Renal cortex interstitium (tissue), 11 donors: Measurements from ENCODE around the gene CDPF1. TPM values are rescaled to one million over a fixed set of nuclear protein-coding genes. Genes with fewer than 3 reads are reported as not detected.

Experiments used
- DNase-seq, 11 donors: peaks; one replicate each; pipeline ENCODE4 v3.0.0-alpha.2; 2013; ENCODE audit warnings: low read depth in 9 of 11, low spot score in 4 of 11; ENCODE audit errors: extremely low read depth in 1 of 11
- polyA plus RNA-seq, 3 donors: library from polyadenylated mRNA; unstranded; fragments of 120-200 nt; gene quantifications; one replicate each; pipeline ENCODE4 v1.2.1, GENCODE V29; 2013; ENCODE audit not compliant: insufficient read length in 3 of 3

The CDPF1 gene
- polyA plus RNA-seq, 3 donors = 12.6 to 14.2 (median 13.1) TPM

DNA sequence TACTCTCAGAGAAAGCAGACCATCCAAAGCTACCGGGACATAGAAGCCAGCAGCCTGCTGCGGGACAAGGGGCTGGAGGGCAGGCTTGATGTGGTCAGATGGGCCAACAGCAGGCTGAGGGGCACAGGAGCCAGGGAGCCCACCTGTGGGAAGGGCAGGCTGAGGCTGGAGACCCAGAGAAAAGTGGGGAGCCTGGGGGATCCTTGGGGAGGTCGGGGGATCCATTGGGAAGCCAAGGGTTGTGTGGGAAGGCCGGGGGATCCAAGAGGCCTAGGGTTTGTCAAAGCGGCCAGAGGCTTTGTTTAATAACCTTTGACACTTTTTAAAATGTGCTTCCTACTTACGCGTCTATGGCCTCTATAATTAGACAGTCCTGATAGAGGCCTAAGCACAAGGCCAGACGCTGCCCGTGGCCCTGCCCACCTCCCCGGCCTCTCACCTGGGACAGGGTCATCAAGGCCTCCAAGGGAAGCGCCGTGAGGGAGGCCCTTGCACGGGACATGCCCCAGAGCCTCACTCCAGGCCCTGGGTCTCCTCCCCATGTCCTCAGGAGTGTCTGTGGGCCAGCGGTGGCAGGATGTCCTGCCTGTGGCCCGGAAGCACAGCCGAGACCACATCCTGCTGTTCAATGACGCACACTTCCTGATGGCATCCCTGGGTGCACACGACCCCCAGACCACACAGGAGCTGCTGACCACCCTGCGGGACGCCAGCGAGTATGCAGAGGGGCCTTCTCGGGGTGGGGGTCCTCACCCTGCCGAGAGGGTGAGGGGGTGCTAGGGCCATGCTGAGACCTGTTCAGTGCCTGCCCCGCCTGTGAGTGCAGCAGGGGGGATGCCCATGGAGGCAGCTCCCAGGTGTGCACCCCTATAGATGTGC lies 38.0 kb upstream of the CDPF1 start:
- no peak for DNase-seq

DNA sequence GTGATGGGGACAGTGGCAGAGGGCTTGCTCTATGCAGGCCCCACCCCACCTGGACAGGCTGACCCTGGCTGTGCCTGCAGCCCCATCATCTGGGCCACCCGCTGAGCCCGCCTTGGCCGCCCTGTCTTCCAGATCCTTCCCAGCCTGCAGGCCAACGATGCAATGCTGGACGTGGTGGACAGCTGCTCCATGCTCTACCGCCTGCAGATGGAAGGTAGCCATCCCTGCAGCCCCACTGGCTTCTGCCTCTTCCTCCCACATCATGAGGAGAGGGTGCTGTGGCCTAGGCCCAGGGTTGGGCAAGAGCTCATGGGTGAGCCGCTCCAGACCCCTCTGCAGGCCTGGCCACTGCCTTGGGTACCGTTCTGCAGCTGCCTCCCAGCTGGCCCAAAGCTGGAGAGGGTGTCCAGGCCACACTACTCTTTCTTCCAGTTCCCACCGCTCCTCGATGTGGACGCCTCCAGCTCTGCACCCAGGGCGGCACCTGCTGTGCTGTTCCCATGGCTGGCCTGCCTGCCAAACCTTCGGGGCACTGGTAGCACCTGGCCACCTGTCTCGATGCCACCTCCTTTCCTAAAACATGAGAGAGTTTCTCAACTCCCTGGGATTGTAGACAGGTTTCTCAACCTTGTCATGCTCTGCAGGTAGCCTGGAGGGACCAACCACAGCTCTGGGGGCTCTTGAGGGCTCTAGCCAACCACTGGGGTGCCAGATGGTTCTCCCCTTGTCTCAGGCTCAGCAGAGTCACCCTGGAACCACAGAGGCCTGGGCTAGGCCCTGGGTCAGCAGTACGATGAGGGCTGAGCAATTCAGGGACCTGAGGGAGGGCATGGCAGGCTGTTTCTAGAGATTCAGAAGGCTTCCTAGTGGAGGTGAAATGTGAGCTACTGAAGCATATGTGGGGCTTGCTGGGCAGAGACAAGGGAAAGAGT lies 37.1 kb upstream of the CDPF1 start:
- no peak for DNase-seq

DNA sequence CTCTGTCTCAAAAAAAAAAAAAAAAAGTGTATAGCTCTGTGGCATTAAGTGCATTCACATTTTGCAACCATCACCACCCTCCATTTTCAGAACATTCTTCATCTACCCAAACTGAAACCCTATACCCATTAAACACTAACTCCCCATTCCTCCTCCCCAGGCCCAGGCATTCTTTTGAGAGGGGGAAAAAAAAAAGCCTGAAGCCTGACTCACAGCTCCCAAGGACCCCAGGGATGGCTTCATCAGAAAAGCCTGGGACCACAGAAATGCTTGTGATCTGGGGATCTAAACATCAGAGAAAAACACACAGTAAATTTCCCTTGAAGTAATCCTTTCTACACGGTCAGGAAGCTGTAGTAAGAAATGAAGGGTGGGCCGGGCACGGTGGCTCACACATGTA lies 35.9 kb upstream of the CDPF1 start:
- DNase-seq = no peak

DNA sequence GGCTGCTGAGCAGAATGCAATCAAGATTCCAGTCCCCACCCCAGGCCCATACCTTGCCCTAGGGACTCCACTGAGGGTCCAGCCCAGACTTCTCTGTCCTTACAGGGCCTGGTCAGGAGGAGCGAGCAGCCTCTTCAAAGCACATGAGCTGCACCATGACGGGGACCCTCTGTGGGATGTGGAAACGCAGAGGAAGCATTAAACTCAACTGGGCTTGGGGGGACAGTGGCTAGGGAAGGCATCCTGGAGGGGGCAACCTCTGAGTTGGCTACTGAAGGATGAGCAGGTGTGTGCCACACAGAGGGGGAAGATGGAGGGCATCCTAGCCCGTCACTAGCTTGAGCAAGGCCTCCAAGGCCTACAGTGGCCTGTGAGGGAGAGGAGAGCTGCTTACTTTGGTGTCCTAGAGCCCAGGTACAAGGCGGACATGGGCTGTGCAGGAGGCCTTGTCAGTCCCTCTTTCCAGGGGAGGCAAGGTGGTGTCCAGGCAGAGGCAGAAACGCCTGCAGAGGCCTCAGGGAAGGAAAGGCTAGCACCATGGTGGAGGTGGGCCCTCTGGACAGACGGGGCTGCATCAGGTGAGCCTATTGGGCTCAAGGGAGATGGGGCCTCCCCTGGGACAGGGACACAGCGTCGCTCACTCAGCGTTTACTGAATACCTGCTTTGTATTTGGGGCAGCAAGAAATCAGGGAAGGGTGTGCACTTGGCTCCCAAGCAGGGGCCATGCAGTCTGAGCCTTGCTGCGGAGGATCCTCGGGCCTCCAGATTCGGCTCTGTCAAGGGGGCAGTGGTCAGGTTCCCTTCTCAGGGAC lies 32.0 kb upstream of the CDPF1 start:
- no peak for DNase-seq

DNA sequence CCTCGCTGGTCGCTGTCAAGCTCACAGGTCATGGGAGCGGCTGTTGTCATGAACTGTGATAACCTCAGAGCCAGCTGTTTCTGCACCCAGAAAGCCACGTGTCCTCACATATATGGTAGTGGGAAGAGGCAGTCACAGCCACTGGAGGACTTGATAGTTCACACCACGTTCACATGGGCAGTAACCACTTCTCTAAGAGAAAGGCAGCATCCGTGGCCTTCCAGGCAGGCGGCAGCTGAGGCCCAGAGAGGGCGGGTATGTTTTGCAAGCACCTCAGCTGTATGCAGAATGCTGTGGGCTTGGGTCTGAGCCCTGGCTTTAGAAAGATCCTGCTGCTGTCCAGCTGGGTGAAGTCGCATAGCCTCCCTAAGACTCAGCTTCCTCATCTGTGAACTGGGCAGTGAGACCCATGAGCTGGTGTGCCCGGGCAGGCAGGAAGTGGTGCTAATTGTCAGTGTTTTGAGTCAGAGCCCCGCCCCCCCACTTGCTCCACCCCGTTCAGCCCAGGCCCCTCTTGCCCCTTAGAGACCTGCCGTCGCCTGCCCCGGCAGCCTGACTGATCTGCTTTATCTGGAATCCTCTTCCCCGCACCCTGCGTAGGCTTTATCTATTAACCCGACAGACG lies 31.0 kb upstream of the CDPF1 start:
- no peak for DNase-seq

DNA sequence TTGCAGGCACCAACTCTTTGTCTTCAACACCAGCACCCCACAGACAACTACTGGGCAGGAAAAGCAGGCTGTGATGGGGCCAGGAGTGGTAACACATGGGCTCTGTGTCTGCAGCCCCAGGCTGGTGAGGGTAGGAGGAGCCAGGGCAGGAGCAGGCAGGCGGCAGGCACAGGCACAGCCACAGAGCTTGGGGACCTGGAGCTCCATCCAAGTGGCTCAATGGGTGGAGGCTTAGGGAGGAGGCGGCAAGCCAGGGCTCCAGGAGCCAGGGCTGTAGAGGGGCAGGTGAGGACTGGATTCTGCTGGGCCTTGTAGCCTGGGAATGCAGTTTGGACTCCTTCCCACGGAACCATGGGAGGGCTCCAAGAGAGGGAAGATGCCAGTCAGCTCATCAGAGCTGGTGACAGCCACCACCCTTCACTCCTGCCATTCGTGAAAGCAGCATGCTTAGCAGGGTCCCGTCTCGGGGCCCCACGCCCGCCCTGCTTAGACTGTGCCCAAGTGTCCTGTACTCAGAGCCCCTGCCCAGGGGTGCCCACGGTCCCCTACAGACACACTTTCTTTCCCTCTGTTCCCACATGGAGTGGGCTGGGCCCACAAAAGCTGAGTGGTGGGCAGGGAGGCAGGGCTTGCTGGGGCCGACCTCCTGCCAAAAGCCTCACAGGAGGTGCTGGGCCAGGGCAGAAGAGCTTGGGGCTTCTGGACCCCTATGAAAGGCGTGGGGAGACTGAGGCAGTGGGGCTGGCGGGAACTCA lies 30.1 kb upstream of the CDPF1 start:
- DNase-seq = no peak

DNA sequence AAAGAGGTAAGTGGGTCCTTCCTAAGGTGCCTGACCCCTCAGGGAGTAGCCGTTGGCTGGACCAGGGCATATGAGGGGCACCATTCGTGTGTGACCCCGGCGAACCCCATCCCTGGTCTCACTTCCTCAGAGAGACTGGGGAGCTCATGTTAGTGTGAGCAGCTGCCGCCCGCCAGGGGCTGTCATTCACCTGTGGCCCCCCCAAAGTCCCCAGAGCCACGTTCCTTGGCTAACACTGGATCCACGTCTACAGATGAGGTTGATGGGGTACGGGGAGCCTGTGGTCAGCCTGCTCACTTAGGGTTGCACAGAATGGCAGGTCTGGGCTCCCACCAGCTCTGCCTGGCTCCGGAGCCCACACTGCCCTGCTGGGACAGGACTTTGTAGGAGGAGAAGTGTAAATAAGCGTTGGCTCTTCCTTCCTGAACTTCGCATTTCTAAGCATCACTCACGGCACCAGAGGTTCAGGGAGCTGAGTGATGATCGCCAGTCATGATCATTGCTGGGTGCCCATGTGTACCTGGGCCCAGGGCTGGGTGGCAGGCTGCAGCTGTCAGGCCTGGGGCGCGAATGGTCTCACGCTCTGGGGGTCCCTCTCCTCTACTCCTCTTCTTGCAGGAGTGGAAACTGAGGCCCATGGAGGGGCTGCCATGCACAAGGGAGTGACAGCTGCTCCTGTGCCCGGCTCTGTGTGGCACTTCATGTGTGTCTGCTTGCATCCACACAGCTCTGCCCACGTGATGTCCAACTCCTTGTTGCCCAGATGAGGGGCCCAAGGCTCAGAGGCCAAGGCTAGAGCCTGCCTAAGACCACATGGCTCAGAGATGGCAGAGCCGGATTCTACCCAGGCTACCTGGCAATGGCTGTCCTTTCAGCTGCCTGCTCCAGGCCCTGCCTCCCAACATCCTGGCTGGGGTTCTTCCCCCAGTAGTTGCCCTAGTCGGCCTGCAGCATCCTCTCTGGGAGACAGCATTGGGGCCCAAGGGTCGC lies 28.9 kb upstream of the CDPF1 start:
- DNase-seq = no peak

DNA sequence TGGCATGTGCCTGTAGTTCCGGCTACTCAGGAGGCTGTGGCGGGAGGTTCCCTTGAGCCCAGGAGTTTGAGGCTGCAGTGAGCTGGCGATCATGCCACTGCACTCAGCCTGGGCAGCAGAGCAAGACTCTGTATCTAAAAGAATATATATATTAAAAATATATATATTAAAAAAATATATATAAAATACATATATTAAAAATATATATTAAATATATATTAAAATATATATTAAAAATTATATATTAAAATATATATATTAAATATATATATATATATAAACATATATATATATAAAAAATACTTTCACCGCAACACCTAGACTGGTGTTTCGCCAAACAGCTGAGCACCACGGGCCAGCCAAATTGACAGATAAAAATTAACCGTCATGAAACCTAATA lies 26.5 kb upstream of the CDPF1 start:
- DNase-seq = no peak

DNA sequence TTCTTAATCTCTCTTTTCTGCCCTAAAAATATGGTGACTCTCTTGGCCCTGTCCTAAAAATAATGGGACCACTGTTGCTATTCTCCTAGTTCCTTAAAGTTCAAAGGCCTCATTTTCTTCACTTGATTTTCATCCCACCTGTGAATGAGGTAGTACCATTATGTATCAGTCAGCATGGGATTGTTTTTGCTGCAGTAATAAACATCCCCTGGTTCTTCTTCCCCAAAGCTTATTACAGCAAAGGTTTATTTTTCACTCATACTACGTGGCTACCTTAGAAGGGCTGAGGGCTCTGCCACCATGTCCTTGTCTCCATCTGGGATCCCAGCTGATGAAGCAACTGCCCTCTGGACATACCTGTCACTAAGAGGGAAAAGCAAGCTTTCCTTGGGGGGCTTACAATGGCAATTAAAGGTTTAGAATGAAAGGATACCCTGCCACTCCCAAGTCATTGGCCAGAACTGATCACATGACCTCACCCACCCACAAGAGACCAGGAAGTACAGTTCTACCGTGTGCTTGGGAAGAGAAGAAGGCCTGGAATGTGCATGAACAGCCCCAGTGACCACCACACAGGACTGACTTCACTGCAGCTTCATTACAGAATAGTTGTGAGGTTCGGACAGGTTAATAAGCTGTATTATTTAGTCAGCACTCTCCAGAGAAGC lies 25.5 kb upstream of the CDPF1 start:
- no peak for DNase-seq

DNA sequence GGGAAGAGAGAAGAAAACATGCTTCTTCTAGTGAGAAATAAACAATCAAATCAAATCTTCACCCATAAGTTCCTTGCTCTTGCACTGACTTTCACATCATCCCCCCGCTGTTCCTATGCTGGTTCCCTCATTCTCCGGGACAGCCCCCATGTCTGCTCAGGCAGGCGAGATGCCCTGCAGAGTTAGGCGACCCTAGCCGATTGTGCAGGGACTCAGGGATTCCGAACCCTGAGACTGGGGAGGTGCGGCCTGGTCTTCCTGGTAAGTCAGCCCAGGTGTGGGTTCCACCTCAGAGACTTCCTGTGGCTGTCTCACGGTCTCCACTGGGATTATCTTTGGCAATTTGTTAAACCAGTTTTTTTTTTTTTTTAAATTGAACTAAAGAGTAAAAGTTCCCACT lies 24.3 kb upstream of the CDPF1 start:
- no peak for DNase-seq

DNA sequence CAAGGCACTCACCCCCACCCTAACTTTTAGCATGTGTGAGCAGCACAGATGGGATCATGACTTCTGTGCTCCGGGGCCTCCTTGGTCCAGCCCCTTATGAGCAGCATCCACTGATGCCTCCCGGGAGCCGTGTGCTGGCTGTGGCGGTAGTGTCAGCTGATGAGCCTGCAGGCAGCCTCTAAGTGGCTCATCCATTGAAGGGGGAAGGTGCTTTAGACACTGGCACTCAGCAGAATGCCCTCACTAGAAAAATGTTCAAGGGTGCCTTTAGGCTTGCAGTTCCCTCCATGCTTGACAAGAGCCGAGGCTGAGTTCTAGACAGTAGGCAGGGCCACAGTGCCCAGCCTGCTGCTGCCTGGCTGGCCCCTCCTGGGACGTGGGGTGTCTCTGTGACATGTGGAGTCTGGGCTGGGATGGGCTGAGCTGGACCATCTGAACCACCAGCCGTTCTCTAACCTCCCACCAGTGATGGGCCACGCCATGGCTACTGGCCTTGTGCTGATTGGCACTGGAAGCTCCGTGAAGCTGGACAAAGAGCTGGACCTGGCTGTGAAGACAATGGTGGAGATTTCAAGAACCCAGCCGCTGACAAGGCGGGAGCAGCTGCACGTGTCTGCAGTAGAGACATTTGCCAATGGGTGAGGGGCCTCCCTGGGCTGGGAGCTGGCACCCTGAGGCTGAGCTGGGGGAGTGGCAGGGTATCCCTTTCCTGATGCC lies 23.5 kb upstream of the CDPF1 start:
- DNase-seq = no peak

DNA sequence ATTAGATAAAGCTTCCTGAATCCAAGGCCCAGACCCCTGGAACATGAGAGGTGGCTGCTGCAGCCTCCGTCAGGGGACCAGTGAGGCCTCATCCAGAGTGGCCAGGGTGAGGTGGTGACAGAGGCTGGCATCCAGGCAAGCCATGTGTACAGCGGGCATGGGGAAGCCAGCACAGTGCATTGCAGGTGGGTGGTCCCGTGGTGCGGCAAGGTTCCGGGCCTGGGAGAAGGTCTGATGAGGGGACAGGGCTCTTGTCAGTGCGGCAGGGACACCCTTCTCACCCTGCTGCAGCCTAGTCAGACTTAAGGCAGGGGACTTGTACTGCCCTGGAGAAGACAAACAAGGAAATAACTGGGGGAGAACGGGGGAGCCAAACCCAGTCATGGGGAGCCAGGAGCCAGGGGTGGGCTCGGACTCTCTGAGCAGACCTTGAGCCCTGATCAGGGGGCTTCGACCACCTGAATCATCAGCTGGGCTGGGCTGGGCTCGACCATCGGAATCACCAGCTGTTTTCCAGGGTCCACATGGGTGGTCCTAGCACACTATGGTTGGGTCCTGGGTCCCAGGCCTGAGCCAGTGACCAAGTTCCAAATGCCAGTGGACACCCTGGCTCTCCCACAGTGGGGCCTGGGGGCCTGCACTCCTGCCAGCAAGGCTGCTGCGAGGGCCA lies 22.8 kb upstream of the CDPF1 start:
- DNase-seq = no peak

DNA sequence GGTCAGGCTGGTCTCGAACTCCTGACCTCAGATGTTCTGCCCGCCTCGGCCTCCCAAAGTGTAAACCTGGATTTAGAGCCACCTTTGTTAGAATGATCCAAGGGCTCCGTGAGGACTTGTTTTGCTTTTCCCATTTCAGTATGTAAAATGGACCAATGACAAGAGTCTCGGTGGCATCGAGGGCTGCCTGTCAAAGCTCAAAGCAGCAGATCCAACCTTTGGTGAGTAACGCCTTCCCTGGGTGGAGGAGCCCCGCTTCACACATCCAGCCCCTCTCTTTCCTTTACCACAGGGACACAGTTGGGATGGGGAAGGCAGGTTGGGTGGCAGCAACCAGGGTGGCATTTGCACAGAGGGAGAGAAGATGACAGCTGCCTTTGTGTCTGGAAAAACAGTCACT lies 22.1 kb upstream of the CDPF1 start:
- no peak for DNase-seq

DNA sequence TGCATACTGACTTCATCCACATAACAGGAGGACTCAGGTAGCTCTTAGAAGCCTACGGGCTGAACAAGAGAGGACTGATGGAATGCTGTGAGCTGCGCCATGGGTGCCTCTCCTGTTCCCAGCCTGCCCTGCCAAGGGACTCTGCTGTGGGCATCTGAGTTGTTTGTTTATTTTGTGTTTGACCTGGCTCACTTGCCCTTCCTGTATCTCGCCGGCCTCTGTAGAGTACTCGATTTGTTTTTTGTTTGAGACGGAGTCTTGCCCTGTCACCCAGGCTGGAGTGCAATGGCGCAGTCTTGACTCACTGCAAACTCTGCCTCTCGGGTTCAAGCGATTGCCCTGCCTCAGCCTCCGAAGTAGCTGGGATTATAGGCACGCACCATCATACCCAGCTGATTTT lies 19.5 kb upstream of the CDPF1 start:
- no peak for DNase-seq
